ENCODE data around the gene OR51G1.
"Not testable (repeated sequence)": the region's sequence is repeated elsewhere in the genome, so short reads cannot be mapped to it uniquely, and the experiment has no call there.

OR51G1 gene, protein sequence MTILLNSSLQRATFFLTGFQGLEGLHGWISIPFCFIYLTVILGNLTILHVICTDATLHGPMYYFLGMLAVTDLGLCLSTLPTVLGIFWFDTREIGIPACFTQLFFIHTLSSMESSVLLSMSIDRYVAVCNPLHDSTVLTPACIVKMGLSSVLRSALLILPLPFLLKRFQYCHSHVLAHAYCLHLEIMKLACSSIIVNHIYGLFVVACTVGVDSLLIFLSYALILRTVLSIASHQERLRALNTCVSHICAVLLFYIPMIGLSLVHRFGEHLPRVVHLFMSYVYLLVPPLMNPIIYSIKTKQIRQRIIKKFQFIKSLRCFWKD

DNA sequence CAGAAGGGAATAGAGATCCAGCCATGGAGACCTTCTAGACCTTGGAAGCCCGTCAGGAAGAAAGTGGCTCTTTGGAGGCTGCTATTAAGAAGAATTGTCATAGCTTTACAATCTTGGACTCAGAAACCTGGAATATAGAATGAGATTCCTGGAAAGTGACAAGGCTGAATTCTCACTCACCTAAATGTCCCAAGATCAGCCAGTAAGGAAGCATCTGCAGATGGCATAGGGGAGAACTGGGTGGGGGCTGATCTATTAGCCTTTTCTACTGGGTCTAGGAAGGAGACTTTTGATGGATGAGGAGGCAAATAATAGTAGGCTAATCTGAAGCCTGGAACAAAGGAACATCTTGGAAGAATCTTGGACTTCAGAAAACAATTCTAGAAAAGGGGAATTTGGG is at the start of gene OR51G1:
Gene OR51G1 (minus strand): TSS at position 101 of the 400 bp plus-strand sequence. CDS start 0 bp downstream, at position 101.
- DNase-seq (ENCODE audit: low read depth), result no peak

DNA sequence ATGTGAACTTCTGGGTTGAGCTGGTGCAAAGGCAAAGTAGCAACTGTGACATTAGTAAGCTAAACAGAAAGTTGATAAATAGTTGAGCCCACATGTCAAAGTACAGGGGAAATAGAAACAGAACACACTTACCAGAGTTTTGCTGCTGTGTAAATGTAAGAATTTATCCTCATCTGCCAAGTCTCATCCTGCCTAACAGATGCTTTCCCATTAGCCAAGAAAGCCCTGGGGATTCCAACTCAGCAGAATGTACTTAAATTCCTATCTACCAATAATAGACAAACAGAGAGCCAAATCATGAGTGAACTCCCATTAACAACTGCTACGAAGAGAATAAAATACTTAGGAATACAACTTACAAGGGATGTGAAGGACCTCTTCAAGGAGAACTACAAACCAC is 38.7 kb upstream of the OR51G1 start:
- no peak for DNase-seq (ENCODE audit: low read depth)

DNA sequence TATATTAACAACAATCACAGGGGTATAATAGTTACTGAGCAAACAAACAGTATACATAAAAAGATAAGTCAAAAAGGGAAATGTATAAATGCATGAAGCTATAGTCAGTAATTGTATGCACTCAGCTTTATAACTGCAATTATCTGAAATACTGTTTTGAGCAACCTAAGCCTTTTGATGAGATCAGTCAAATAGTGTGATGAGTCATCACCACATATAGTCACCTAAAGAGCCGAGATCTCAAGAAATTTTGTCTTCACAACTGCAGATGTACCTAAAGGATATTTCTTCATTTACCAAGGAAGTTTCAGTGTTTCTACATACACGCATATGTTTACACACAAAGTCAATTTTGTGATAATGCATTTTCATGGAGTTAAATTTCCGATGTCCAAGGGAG is 36.7 kb upstream of the OR51G1 start:
- no peak for DNase-seq (ENCODE audit: low read depth)

DNA sequence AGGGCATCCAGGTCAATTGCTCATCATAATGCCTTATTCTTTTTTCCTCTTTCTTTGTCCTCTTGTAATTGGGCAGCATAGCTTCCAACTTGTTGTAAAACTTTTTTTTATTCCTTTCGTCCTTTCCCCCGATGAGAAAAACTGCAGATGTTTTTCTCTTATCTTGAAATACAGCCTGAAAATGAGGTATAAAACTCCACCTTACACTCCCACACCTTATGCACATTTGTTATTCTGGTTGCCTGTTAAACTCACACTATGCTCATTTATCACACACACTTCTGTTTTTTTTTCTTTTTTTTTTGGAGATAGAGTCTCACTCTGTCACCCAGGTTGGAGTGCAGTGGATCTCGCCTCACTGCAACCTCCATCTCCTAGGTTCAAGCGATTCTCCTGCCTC is 33.3 kb upstream of the OR51G1 start:
- no peak for DNase-seq (ENCODE audit: low read depth)

DNA sequence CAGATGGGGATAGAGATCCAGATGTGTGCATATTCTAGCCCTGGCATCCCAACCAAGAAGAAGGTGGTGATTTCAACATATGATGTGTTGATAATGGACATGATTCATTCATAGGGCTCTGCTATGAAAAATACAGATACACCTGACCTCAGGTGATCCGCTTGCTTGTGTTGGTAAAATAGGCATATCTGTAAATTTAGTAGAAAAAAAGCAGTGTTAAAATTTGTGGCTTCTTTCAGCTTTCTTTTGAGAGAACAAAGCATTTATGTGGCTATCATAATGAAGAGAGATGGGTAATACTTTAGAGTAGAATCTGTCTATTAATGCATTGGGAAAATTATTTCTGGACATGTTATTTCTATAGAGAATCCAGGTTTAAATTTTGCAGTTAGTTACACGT is 31.5 kb upstream of the OR51G1 start, which contains the start of gene OR51A2:
Gene OR51A2 (minus strand): TSS at position 101 of the 400 bp plus-strand sequence. CDS start 0 bp downstream, at position 101.
- DNase-seq (ENCODE audit: low read depth), result not testable (repeated sequence)

DNA sequence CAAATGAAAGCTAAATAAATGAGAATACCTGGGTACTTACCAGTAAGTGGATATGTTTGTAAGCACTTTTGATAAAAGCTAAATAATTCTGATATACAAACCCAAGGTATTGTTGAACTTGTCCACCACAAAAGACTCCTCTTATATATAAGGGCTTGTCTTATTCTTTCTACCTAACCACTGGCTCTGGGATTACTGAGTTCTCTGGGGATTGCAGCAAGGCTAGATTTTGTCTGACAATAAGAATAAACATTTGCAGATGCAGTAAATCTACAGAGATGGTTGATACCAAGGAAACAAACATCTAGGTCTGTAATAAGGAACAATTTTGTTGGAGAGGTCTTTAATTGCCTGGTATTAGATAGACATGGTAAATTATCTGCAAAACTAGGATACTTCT is 23.4 kb upstream of the OR51G1 start, which contains the start of gene OR51A4:
Gene OR51A4 (minus strand): TSS at position 101 of the 400 bp plus-strand sequence. CDS start 505 bp downstream, outside the sequence.
- DNase-seq (ENCODE audit: low read depth), result no peak

DNA sequence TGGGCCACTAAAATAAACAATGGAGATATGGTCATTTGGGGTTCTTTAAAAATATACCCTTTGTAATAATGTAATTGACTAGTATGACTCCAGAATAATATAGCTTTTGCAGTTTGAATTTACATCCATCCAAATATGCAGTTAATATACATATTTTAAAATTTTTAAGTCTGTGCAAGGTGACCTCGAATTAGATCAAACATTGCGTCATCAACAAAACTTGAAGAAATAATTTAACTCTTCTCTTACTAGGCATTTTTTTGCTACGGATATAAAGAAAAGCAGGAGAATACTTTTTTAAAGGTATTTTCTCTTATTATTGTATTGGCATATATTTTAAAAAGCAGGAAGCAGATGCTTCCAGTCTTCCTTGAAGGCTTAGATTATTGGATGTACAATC is 12.6 kb upstream of the OR51G1 start:
- DNase-seq (ENCODE audit: low read depth), result no peak

DNA sequence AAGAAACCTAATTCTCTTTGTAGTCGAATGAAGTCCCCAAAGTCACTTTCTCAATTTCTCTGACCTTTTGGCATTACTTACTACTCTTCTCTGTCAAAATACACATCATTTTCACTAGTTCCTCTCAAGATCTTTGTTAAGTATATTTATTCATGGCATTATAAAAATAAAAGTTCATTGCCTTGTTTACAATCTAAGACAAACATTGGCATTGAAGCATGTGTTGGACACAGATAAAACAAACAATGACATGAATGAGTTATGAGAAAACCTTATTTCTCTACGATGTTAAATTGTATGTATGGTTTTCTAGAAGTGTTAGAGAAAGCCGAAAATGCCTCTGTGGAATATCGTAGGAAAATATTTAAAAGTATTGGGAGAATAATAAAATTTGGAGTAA is 8.6 kb upstream of the OR51G1 start:
- no peak for DNase-seq (ENCODE audit: low read depth)

DNA sequence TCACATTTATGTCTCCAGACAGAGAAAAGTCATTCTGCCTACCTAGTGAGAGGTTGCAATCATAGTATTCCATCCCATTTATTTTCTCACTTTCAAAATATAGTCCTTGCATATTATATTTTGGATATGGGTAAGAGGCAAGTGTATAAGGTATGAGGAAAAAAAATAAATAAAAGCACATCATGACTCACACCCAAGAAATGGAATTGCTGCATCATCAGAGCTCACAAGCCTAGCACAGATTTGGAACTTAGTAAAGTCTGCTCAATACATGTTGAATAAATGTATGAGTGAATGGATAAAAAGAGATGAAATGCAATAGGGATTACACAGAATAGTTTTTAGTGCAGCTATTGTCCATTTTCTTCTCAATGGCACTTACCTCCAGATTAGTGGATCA is 2.5 kb upstream of the OR51G1 start:
- DNase-seq (ENCODE audit: low read depth), result no peak

DNA sequence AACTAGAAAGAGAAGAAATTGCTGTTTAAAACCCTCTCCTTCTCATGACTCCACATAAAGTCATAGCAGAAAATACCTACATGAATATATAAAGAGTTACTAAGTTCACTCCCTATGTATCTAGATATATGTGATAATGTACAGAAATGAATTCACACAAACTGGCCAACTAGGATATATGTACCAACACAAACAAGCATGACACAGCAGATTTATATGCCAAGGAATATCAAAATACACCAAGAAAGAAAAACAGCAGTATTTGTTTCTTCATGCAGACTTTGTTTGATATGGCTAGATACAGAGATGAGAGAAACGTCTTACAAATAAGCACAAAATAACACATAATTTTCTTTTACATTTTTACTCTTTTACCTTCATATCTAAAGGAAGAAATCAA is 1.8 kb downstream of the OR51G1 start:
- no peak for DNase-seq (ENCODE audit: low read depth)

DNA sequence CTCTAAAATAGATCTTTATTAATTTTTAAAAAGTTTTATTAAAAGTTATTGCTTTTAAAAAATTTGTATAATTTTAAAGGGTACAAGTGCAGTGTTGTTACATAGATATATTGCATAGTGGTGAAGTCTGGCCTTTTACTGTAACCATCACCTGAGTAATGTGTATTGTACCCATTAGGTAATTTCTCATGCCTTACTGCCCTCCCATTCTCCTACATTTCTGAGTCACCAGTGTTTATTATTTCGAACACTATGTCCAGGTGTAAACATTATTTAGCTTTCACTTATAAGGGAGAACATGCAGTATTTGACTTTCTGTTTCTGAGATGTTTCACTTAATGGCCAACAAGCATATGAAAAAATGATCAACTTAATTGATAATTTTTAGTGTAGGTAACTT is 2.3 kb downstream of the OR51G1 start:
- no peak for DNase-seq (ENCODE audit: low read depth)

DNA sequence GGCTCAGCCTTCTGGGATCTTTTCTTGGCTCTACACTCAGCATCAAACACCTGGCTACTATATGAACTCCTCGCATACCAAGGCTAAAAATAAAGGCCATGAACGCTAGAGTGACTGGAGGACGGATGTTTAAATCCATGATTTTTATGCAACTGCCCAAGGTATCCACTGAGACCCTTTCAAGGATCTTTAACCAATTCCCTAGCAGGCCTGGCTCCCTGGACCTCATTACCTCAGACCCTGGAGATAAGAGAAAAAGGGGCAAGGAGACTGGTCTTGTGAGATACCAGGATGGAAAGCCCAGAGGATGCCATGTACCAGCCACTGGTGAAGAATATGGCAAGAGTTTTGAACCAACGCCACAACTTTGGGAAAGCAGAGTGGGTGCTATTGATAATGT is 4.9 kb downstream of the OR51G1 start, which contains the start of gene OR51G2:
Gene OR51G2 (minus strand): TSS at position 101 of the 400 bp plus-strand sequence. CDS start 3,687 bp downstream, outside the sequence.
- no peak for DNase-seq (ENCODE audit: low read depth)

DNA sequence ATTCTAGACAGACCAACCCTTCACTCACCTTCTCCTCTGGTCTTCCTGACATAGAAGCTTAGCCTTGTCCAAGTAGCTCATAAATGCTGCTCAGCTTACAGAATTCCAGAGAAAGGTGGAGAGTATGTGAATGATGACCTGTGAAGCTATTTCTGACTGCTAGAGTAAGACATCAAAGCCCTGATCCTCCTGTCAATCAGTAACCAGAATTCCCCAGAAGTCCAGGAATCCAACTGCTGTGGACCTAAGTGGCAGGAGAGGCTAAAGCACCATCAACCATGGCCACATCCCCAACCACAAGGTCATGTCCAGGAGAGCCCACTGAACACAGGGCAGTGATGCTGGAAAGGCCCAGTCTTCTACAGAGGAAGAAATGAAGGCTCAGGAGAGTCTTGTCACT is 7.6 kb downstream of the OR51G1 start:
- DNase-seq (ENCODE audit: low read depth), result no peak

DNA sequence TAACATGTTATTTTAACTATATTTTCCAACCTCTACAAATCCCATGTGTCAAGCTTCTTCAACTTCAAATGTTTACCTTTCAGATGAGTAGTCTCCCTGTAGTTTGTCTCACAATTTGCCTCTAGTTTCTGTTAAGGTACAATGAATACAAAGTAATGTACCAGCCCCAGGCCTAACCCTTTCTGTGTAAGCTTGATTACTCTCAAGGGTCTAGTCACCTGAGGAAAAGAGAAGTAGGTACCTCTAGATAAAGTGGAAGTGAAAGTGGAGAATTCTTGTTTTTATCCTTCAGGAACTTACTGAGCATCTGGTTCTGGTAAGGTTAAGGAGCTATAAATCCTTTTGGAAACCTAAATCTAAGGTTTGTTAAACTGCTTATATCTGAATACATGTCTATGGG is 20.7 kb downstream of the OR51G1 start, which contains the start of gene OR51A7:
Gene OR51A7 (plus strand): TSS at position 300 of the 400 bp plus-strand sequence. CDS start 3,587 bp downstream, outside the sequence.
- no peak for DNase-seq (ENCODE audit: low read depth)

DNA sequence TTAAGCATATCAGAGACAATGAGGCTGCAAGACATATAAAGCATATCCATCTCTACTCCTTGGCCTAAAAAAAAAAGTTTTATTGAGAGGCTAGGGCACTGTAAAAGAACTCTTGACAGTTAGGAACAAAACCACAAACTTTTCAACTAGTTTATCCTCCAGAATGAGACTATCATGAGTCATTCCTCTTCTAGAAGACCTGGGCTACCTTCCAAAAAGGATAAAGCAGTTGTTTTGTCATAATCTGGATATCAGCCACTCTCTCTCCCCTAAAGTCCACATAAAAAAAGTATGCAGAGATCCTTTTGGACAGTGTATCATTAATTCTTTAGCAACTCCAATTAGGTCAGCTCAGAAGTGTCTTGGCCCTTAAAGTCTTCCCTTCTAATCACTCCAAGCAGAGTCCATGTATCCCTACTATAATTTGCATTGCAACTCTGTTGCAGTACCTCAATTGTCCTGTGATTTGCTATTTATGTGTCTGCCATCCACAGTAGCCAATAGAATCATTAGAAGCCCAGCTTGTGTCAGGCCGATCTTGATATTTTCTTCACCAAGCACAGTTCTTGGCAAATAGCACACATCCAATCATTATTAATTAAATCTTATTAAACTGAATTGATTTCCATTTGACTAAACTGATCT is 32.0 kb downstream of the OR51G1 start:
- DNase-seq (ENCODE audit: low read depth), result no peak

DNA sequence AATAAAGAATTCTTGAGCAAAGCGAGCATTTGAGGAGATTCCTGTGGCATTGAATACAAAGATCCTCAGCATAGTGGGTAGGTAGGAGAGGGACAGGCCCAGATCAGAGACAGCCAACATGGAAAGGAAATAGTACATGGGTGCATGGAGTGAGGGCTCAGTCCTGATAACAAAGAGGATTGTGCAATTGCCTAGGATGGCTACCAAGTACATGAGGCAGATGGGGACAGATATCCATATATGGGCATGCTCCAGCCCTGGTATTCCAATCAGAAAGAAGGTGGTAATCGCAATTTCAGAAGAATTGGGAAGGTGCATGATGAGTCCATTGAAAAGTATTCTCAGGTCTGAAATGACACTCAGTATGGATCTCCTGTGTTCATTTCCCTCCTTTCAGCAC is 33.9 kb downstream of the OR51G1 start:
- no peak for DNase-seq (ENCODE audit: low read depth)

DNA sequence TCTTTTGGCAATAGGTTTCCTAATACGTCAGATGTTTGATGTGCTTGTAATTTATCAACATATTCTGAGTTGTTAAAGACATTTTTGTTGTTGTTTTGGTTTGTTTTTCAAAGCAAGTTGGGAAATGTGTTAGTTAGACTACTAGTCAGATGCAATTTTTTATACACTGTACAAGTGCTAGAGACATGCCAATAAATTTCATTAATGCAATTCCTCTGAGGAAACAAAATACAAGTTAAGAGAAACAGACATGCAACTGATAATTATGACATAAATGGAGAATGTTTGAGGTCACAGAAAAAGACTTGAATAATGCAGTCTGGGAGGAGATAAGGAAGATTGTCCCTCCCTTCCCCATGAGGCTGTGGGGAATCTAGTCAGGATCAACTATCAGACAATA is 36.5 kb downstream of the OR51G1 start:
- no peak for DNase-seq (ENCODE audit: low read depth)

DNA sequence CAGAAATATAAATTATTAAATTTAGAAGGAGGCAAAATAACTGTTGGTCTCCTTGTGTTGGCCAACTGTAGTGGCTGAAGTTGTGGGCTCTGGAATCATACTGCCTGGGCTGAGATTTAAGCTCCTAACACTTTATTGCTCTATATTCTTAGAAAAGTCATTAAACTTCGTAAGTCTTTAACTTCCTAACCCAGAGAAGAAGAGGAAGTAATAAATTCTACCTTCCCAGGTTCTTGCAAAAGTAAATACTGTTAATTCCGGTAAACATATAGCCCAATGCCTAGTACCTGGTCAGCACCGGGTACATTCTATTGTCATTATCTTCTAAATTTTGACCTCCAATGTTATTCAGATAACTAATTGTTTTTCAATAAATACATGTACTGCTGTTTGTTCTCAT is 38.0 kb downstream of the OR51G1 start:
- DNase-seq (ENCODE audit: low read depth), result no peak

DNA sequence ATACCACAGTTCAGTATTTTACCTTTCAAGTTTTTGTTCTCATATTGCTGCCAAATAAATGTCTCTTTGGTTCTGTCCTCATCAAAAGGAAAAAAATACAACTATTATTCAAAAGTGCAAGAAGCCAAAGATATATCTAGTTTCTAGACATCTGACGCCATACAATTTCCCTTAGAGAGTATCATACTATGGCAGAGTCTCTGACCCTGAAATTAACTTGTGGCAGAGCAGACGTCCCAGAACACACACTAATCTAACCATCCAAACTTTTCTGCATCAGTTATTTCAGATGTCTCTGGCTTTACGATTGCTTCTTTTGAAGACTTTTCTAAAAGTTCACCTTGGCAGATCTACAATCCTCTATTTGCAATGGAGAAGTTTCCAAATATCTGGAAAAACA is 39.8 kb downstream of the OR51G1 start:
- no peak for DNase-seq (ENCODE audit: low read depth)

DNA sequence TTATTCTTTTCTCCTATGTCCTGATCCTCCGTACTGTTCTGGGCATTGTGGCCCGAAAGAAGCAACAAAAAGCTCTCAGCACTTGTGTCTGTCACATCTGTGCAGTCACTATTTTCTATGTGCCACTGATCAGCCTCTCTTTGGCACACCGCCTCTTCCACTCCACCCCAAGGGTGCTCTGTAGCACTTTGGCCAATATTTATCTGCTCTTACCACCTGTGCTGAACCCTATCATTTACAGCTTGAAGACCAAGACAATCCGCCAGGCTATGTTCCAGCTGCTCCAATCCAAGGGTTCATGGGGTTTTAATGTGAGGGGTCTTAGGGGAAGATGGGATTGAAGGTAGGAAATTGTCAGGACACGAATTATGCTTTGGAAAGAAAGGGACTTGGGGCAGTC is 41.6 kb downstream of the OR51G1 start:
- no peak for DNase-seq (ENCODE audit: low read depth)

DNA sequence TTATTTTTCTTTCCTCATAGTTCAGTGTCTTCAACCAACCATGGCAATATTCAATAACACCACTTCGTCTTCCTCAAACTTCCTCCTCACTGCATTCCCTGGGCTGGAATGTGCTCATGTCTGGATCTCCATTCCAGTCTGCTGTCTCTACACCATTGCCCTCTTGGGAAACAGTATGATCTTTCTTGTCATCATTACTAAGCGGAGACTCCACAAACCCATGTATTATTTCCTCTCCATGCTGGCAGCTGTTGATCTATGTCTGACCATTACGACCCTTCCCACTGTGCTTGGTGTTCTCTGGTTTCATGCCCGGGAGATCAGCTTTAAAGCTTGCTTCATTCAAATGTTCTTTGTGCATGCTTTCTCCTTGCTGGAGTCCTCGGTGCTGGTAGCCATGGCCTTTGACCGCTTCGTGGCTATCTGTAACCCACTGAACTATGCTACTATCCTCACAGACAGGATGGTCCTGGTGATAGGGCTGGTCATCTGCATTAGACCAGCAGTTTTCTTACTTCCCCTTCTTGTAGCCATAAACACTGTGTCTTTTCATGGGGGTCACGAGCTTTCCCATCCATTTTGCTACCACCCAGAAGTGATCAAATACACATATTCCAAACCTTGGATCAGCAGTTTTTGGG is 42.2 kb downstream of the OR51G1 start, which contains the start of gene OR51T1:
Gene OR51T1 (plus strand): TSS at position 41 of the 641 bp plus-strand sequence. CDS start 0 bp downstream, at position 41.
- no peak for DNase-seq (ENCODE audit: low read depth)

DNA sequence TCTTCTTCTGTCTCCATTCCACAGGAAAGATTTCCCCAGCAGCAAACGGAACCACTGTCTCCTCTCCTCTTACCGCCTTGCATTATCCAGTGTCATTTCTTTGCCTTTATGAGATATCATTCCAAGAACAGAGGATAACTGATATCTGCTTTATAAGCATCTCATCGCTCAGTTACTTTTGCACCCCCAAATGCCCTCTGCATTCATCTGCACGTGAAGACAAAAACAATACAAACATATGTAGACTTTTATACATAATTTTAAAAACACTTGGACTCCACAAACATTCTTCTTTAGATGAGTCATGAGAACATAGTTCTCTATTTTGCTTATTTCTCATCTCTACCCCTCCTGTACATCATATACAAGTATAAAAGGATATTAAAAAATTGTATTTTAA is 43.0 kb downstream of the OR51G1 start:
- DNase-seq (ENCODE audit: low read depth), result no peak
